IPS-NIHi7 (cell line): Measurements from ENCODE around the gene LRMDA.
A peak's percentile ranks its signal among the peaks of the same experiment; 100 is the strongest.

Experiments used
- DNase-seq: peaks from one replicate; pipeline ENCODE4 v3.0.0; 2012; ENCODE audit warnings: mixed read lengths; ENCODE audit errors: extremely low spot score

The LRMDA gene

GRCh38 chr10:75444781-75445386, 13.5 kb downstream of the LRMDA start:
- DNase-seq: no peak

GRCh38 chr10:75446508-75446907, 15.1 kb downstream of the LRMDA start:
- DNase-seq: no peak

DNA sequence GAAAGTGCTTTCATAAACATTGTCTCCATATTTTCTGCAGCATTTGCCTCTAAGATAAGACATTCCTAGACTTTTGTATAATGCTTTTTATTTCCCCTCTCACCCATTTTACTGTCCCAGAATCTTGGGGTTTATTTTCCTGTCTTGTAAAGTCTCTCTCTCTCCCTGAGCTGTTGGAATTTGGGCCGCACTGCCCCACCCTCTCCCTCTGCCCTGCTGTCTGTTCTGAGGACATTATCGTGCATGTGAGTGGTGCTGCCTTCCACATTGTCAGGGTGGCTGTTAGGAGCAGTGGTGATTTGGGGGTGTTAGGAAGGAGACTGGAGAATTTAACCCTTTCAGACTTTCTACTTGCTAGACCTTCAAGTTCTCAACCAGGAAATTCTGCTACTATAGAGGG, 16.7 kb downstream of the LRMDA start:
- no peak for DNase-seq

DNA sequence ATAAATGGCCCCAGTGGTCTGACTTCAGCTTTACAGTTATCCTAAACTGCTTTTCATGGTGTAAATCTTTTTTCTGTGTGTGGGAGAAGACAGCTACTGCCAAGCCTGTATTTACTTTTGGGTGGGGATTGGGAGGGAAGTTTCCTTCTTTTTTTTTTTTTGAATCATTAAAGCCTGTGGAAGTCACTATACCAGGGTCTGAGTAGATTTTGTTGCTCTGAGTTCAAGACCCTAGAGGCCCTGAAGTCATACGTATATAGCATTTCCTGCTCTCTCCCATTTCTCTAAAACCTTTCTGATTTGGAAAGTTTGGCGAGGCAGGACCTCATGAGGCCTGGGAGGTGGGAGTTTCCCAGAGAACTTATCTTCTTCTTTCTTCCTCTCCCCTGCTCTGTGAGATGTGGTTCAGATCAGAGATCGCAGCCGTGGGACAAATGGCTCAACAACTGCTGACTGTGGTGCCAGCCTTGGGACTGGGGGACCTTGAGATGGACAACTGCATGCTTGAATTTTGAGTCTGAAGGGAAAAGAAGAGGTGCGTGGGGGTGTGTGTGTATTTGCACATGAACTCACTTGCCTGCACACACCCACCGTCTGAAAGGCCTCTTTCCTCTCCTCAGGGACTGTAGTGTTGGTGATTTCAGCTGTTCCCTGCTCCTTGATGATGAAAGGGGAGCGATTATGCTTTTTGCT, 18.1 kb downstream of the LRMDA start:
- no peak for DNase-seq

DNA sequence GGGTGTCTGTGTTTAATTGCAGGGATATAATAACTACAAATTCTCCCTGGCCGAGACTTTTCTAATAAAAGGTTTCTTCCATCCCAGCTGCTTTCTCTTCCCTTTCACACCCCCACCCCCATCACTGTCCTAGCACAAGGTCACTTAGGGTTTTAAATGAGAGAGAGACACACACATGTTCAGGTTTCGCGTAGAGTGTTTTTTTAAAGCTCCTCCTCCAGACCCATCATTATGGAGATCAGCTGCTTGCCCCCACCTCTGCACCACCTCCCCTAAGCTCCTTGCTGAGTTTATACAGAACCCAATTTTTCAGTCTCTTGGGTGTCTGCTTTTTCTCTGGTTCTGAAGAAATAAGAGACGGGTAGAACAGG, 18.6 kb downstream of the LRMDA start:
- DNase-seq: no peak

- no peak for DNase-seq
These were observed 19.5 kb downstream of the LRMDA start for GRCh38 chr10:75450644-75451640.

DNA sequence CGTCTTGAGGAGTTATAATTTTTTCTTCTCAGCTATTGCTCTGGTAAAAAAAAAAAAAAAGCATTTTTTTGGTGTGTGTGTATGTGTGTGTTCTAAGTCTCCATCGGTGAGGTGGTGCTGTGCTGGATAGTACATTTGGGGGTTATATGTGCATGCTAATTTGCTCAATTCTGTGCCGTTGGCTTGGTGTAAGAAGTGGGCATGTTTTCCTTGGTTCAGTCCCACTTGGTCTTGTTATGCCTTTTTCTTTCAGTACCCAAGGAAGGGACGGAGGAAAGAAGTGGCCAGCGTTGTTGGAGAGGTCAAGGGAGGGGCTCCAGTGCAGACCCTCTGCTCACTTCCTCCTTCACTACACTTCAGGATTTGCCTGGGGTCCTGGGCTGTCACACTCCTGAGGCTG, 20.4 kb downstream of the LRMDA start:
- DNase-seq: no peak

GRCh38 chr10:75452997-75453396, 21.6 kb downstream of the LRMDA start:
- DNase-seq: no peak

DNA sequence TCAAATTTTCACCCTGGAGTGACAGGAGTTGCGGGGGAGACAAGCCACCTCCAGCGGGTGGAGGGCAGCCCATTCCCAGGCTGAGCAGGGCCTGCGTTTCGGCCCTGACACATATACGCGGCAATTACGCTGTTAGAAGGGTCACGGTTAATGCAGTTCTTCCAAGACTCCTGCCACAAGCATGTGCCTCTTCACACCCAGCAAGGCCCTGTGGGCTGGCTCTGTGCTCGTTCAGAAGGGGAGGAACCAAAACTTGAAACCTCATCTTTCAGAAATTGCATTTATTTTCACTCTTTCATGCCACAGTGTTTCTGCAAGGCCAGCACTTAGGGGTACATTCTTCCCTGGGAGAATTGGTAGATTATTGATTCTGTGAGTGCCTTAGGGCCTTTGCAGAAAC, 24.7 kb downstream of the LRMDA start:
- DNase-seq: no peak

DNA sequence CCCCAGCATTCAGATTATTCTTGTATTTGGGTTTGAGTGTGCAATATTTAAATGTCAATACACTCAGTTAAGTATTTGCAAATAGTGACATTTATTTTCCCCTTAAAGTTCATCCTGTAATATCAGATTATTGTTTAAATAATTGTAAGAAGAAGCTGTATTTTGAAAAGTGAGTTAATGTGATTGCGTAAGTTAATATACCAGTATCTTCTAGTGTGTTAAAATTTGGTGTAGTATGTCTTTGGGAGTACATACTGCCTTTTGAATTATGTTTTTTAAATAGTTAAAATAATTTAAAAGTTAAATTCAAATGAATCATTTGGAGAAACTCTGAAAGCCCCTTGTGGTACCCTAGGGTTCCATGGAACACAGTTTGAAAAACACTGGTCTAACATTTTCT, 28.6 kb downstream of the LRMDA start:
- DNase-seq: no peak

GRCh38 chr10:75461672-75462649, 30.5 kb downstream of the LRMDA start:
- DNase-seq: peak; percentile 41

DNA sequence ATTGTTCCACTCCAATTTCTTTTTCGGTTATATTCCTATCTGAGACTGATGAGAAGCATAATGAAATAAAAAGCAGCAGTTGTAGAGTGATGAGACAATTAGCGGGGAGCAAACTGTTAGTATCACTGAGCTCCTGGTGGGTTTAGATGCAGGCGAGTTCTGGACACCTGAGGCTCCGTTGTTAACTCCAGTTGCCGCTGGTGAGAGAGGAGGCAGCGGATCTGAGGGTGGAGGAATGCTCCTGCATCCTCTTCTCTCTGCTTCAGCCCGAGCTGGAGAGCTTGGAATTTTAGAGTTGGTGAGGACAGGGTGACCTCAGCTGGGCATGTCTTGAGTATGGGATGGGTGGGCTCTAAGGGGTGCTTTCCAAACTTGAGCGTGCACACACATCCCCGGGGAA, 31.4 kb downstream of the LRMDA start:
- no peak for DNase-seq

GRCh38 chr10:75464478-75465449, 33.3 kb downstream of the LRMDA start:
- DNase-seq: no peak

GRCh38 chr10:75465450-75465827, 34.0 kb downstream of the LRMDA start:
- DNase-seq: no peak

DNA sequence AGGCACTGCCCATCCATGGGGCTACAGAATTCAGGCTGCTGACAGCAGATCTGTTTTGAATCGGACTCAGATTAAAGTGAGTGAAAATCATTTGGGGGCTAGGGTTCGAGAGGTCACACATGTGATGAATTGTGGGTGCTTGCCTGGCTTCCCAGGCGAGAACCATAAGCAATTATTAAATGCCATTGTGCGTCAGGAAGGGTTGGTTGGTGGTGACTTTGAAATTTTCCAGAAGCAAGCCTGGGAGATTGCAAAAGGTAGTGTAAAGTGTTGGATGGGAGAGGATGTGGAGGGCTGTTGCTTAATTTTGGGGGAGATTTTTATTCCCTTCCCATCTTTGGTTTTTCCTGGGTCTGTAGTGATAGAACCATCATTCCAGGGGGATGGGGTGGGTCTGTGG, 34.6 kb downstream of the LRMDA start:
- no peak for DNase-seq

DNA sequence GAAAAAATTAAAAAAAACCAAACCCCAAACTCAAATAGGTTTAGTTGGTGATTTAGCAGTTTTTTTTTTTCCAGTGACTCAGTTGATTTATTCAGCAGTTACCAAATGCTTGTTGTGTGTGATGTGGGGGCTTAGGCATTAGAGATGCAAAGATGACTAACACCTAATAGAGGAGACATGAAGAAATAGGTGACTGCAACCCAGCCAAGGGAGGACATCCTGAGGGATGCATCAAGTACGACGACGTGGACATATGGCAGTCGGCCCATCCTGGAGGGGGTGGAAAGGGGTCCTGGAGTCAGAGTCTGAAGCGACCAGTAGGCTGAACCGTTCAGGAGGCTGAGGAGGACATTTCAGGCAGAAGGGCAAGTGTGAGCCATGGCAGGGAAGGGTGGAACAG, 35.5 kb downstream of the LRMDA start:
- no peak for DNase-seq

DNA sequence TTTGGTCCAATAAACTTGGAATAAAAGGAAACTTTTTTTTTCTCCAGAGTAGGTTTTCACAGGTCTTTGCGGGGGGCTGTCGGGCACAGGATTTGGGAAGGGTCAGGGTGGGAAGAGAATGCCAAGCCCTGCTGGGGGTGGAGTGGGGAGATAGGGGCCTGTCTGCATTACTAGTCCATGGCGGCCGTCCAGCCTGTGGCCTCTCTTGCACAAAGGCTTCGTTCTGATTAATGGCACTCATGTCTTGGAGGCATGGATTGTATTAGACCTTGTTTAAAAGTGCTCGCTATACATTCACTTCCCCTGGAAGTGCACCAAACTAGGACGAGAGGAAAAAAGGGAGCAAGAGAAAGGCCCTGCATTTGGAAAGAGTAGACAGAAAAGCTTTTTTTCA, 37.2 kb downstream of the LRMDA start:
- no peak for DNase-seq

- no peak for DNase-seq
These were observed 37.7 kb downstream of the LRMDA start for GRCh38 chr10:75469006-75469616.

DNA sequence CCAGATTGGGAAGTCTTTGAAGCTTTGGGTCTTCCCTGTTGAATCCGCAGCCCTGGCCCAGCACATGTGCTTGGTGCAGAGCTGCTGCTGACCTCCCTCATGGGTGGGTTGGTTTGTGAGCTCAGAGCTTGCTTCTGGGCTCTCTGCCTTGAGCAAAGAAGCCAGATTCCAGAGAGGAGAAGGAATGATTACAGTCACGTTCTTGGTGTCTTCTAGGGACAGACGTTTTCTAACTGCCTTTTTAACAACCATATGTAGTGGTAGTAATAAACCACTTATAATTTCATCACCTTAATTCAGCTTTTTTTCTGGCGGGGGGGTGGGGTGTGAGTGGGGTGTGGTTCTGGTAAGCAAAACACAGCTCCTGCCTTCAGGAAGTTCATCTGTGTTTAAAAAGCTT, 39.5 kb downstream of the LRMDA start:
- no peak for DNase-seq

DNA sequence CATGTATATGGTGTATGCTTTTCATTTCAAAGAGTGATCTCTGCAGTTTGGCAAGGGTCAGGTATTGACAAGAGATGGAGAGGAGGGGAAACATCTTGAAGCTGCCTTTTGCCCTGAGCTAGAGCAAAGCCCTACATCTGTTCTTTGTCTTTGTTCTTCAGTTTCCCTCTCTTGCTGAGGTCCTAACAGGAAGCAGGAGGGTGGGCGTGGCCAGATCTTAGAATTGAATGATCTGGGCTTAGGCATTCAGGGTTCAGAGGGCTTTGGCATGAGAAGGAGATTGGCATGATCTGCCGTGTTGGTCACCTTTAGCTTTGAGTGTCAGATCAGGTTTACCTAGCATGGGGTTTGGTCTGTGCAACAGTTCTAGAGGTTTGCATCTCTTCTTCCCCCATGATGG, 41.3 kb downstream of the LRMDA start:
- DNase-seq: no peak
